ENCODE results near the gene ADGRV1.

ADGRV1 gene

GRCh38 chr5:90915393-90915792 is 356.8 kb downstream of the ADGRV1 start:
- H3K4me2 ChIP-seq (ENCODE audit: low read length) = no peak overlapping the region
- no peak overlapping the region for H3K9ac ChIP-seq (ENCODE audit: low read length)
- H2AK5ac ChIP-seq (ENCODE audit: low read length) = no peak overlapping the region

GRCh38 chr5:90916947-90917800 is 358.6 kb downstream of the ADGRV1 start:
- Histone ChIP-seq H2BK5ac (ENCODE audit: low read depth, low read length, poor library complexity) (no peak overlapping the region), H3K79me1 (ENCODE audit: low read length) (no peaks in the 10 kb centered on the region), H3K14ac (ENCODE audit: low read length) (no peak overlapping the region), H3K9me3 (ENCODE audit: insufficient read depth, low read depth, low read length) (no peaks in the 10 kb centered on the region), H4K8ac (ENCODE audit: low read depth, low read length) (no peak overlapping the region), H2BK120ac (ENCODE audit: insufficient read depth, low read length, poor library complexity) (no peak overlapping the region), H3K9ac (ENCODE audit: low read length) (no peak overlapping the region), H2AK5ac (ENCODE audit: low read length) (no peak overlapping the region), H3K27ac (ENCODE audit: low read depth, low read length) (no peak overlapping the region), H2BK12ac (ENCODE audit: low read length) (no peak overlapping the region), H3K27me3 (ENCODE audit: insufficient read depth, low read length) (no peaks in the 10 kb centered on the region), H4K12ac (ENCODE audit: low read depth, low read length) (no peak overlapping the region), H3K79me2 (ENCODE audit: control insufficient read depth, insufficient read depth, low read length, poor library complexity) (no peaks in the 10 kb centered on the region), H3K4me1 (ENCODE audit: control insufficient read depth in 1 of 2, insufficient read depth in 2 of 2, low read length in 2 of 2) (no peaks in the 10 kb centered on the region), H3K4me2 (ENCODE audit: low read length) (no peak overlapping the region), H2AFZ (ENCODE audit: insufficient read depth, low read length, poor library complexity) (no peak overlapping the region), H3K4me3 (ENCODE audit: low read depth, low read length) (no peak overlapping the region), H4K91ac (ENCODE audit: low read depth, low read length) (no peak overlapping the region), H3K4ac (ENCODE audit: low read depth, low read length) (no peak overlapping the region), H3K23ac (ENCODE audit: low read length) (no peak overlapping the region), H3K36me3 (ENCODE audit: control insufficient read depth in 1 of 2, insufficient read depth in 2 of 2, low read length in 2 of 2) (no peaks in the 10 kb centered on the region), H3K18ac (ENCODE audit: low read length) (no peak overlapping the region)
- no CpG with 5 or more reads among the region's 3 CpGs for WGBS (ENCODE audit: extremely low coverage, insufficient coverage, insufficient read length)
- no peak for DNase-seq

More at GRCh38 chr5:90915393-90915792, 356.8 kb downstream of the ADGRV1 start:
- no peak overlapping the region for H3K18ac ChIP-seq (ENCODE audit: low read length)
- no CpG with 5 or more reads among the region's 4 CpGs for WGBS (ENCODE audit: extremely low coverage, insufficient coverage, insufficient read length)
- no peaks in the 10 kb centered on the region for H3K79me1 ChIP-seq (ENCODE audit: low read length)
- H3K27me3 ChIP-seq (ENCODE audit: insufficient read depth, low read length) = no peaks in the 10 kb centered on the region
- H3K23ac ChIP-seq (ENCODE audit: low read length) = no peak overlapping the region
- H3K14ac ChIP-seq (ENCODE audit: low read length) = no peak overlapping the region
- no peak overlapping the region for H4K12ac ChIP-seq (ENCODE audit: low read depth, low read length)
- DNase-seq = no peak
- no peak overlapping the region for H2BK5ac ChIP-seq (ENCODE audit: low read depth, low read length, poor library complexity)
- no peak overlapping the region for H3K27ac ChIP-seq (ENCODE audit: low read depth, low read length)
- no peaks in the 10 kb centered on the region for H3K9me3 ChIP-seq (ENCODE audit: insufficient read depth, low read depth, low read length)
- no peak overlapping the region for H4K8ac ChIP-seq (ENCODE audit: low read depth, low read length)
- no peaks in the 10 kb centered on the region for H3K79me2 ChIP-seq (ENCODE audit: control insufficient read depth, insufficient read depth, low read length, poor library complexity)
- H3K36me3 ChIP-seq (ENCODE audit: control insufficient read depth in 1 of 2, insufficient read depth in 2 of 2, low read length in 2 of 2) = no peaks in the 10 kb centered on the region
- no peak overlapping the region for H3K4ac ChIP-seq (ENCODE audit: low read depth, low read length)
- H3K4me1 ChIP-seq (ENCODE audit: control insufficient read depth in 1 of 2, insufficient read depth in 2 of 2, low read length in 2 of 2) = no peaks in the 10 kb centered on the region
- no peak overlapping the region for H2BK120ac ChIP-seq (ENCODE audit: insufficient read depth, low read length, poor library complexity)
- no peak overlapping the region for H2AFZ ChIP-seq (ENCODE audit: insufficient read depth, low read length, poor library complexity)
- H2BK12ac ChIP-seq (ENCODE audit: low read length) = no peak overlapping the region
- H4K91ac ChIP-seq (ENCODE audit: low read depth, low read length) = no peak overlapping the region
- no peak overlapping the region for H3K4me3 ChIP-seq (ENCODE audit: low read depth, low read length)

- Histone ChIP-seq H3K79me2 (ENCODE audit: control insufficient read depth, insufficient read depth, low read length, poor library complexity) (no peaks in the 10 kb centered on the region), H3K14ac (ENCODE audit: low read length) (no peak overlapping the region), H4K12ac (ENCODE audit: low read depth, low read length) (no peak overlapping the region), H3K23ac (ENCODE audit: low read length) (no peak overlapping the region), H3K36me3 (ENCODE audit: control insufficient read depth in 1 of 2, insufficient read depth in 2 of 2, low read length in 2 of 2) (no peaks in the 10 kb centered on the region), H3K9ac (ENCODE audit: low read length) (no peak overlapping the region), H3K4me2 (ENCODE audit: low read length) (no peak overlapping the region), H2BK120ac (ENCODE audit: insufficient read depth, low read length, poor library complexity) (no peak overlapping the region), H3K4me1 (ENCODE audit: control insufficient read depth in 1 of 2, insufficient read depth in 2 of 2, low read length in 2 of 2) (no peaks in the 10 kb centered on the region), H2BK12ac (ENCODE audit: low read length) (no peak overlapping the region), H3K4ac (ENCODE audit: low read depth, low read length) (no peak overlapping the region), H4K91ac (ENCODE audit: low read depth, low read length) (no peak overlapping the region), H2AK5ac (ENCODE audit: low read length) (no peak overlapping the region), H3K27ac (ENCODE audit: low read depth, low read length) (no peak overlapping the region), H2AFZ (ENCODE audit: insufficient read depth, low read length, poor library complexity) (no peak overlapping the region), H3K79me1 (ENCODE audit: low read length) (no peaks in the 10 kb centered on the region), H3K18ac (ENCODE audit: low read length) (no peak overlapping the region), H2BK5ac (ENCODE audit: low read depth, low read length, poor library complexity) (no peak overlapping the region), H3K9me3 (ENCODE audit: insufficient read depth, low read depth, low read length) (no peaks in the 10 kb centered on the region), H3K27me3 (ENCODE audit: insufficient read depth, low read length) (no peaks in the 10 kb centered on the region), H4K8ac (ENCODE audit: low read depth, low read length) (no peak overlapping the region), H3K4me3 (ENCODE audit: low read depth, low read length) (no peak overlapping the region)
- DNase-seq = peak in 1 of 2 donors; percentile 38
- no CpG with 5 or more reads among the region's 6 CpGs for WGBS (ENCODE audit: extremely low coverage, insufficient coverage, insufficient read length)
Observed at GRCh38 chr5:90917928-90918668, 359.5 kb downstream of the ADGRV1 start.

- Histone ChIP-seq H2BK12ac (ENCODE audit: low read length) (no peak overlapping the region), H3K4ac (ENCODE audit: low read depth, low read length) (no peak overlapping the region), H2BK5ac (ENCODE audit: low read depth, low read length, poor library complexity) (no peak overlapping the region), H4K8ac (ENCODE audit: low read depth, low read length) (no peak overlapping the region), H2BK120ac (ENCODE audit: insufficient read depth, low read length, poor library complexity) (no peak overlapping the region), H3K27me3 (ENCODE audit: insufficient read depth, low read length) (no peaks in the 10 kb centered on the region), H3K4me3 (ENCODE audit: low read depth, low read length) (no peak overlapping the region), H2AK5ac (ENCODE audit: low read length) (no peak overlapping the region), H4K12ac (ENCODE audit: low read depth, low read length) (no peak overlapping the region), H4K91ac (ENCODE audit: low read depth, low read length) (no peak overlapping the region), H3K4me2 (ENCODE audit: low read length) (no peak overlapping the region), H3K79me2 (ENCODE audit: control insufficient read depth, insufficient read depth, low read length, poor library complexity) (no peaks in the 10 kb centered on the region), H3K23ac (ENCODE audit: low read length) (no peak overlapping the region), H3K9me3 (ENCODE audit: insufficient read depth, low read depth, low read length) (no peaks in the 10 kb centered on the region), H3K14ac (ENCODE audit: low read length) (no peak overlapping the region), H3K9ac (ENCODE audit: low read length) (no peak overlapping the region), H3K18ac (ENCODE audit: low read length) (no peak overlapping the region), H2AFZ (ENCODE audit: insufficient read depth, low read length, poor library complexity) (no peak overlapping the region), H3K4me1 (ENCODE audit: control insufficient read depth in 1 of 2, insufficient read depth in 2 of 2, low read length in 2 of 2) (no peaks in the 10 kb centered on the region), H3K27ac (ENCODE audit: low read depth, low read length) (no peak overlapping the region), H3K79me1 (ENCODE audit: low read length) (no peaks in the 10 kb centered on the region), H3K36me3 (ENCODE audit: control insufficient read depth in 1 of 2, insufficient read depth in 2 of 2, low read length in 2 of 2) (no peaks in the 10 kb centered on the region)
- DNase-seq = no peak
- no CpG with 5 or more reads among the region's 2 CpGs for WGBS (ENCODE audit: extremely low coverage, insufficient coverage, insufficient read length)
Observed at GRCh38 chr5:90921418-90921973, 362.9 kb downstream of the ADGRV1 start.

All from trophoblast cell (in vitro differentiated cells and primary cell).